ENCODE data around the gene DLG1. TPM values are rescaled to one million over a fixed set of nuclear protein-coding genes. Genes with fewer than 3 reads are reported as not detected.

Gene DLG1
- total and polyA plus RNA-seq, 9 of the 15 experiments (the other 6 are each of a cell fraction or from before 2014, with no cell fraction given): 9.4 to 63.5 (median 43.6) TPM

DNA sequence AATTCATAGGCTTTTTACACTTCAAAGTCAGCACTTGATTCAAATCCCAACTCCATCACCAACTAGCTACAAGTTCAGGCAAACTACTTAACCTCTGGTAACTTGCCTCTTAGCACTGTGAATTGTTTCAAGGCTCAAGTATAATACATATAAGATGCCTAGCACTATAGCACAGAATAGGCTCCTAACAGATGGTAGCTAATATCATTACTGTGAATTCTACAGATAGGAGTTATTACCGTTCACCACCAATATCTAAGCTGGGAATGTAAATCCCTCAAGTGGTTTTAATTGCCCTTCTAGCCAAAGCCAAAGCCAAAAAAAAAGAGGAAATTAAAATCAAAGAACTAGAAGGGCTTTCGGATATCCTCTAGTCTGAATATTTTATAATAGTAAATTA lies 15.4 kb downstream of the DLG1 start:
- FAIRE-seq: no peak
- Histone ChIP-seq H3K9me3 (replicated peaks; ENCODE audit: control insufficient read depth, insufficient read depth, low read depth, low read length) (no peaks in the 10 kb centered on the region), H3K36me3 (ENCODE audit: control insufficient read depth, insufficient read depth, low read length) (peaks cover 83% of the 10 kb centered on the region), H2AFZ (ENCODE audit: low read depth, low read length) (no peak overlapping the region), H3K9me1 (ENCODE audit: control insufficient read depth, insufficient read depth, low read length) (no peaks in the 10 kb centered on the region), H3K4me1 (replicated peaks in 1 of 2; ENCODE audit: control insufficient read depth in 2 of 2, insufficient read depth in 2 of 2, low read length in 2 of 2) (no peaks in the 10 kb centered on the region), H3K27me3 (ENCODE audit: control insufficient read depth in 2 of 2, insufficient read depth in 2 of 2, low read length in 2 of 2) (no peaks in the 10 kb centered on the region), H4K20me1 (replicated peaks; ENCODE audit: control insufficient read depth, insufficient read depth, low read length) (no peaks in the 10 kb centered on the region), H3K9ac (ENCODE audit: insufficient read depth in 1 of 2, low read depth in 2 of 2, low read length in 2 of 2) (no peak overlapping the region), H3K4me3 (no peak overlapping the region), H3K27ac (ENCODE audit: extremely low read depth, low read depth, low read length) (no peak overlapping the region), H3K79me2 (ENCODE audit: control insufficient read depth, insufficient read depth, low read length) (peaks cover 49% of the 10 kb centered on the region), H3K4me2 (ENCODE audit: insufficient read depth, low read length) (no peak overlapping the region)
- in situ Hi-C loops (cut with MboI) (no loop called here), intact Hi-C loops (cut with micrococcal nuclease) (no loop called here)
- no peak for DNase-seq (ENCODE audit: extremely low read depth in 1 of 4, low spot score in 3 of 4)
- 100% methylated on average over 2 of the region's 2 CpGs for WGBS (ENCODE audit: insufficient coverage, low coverage, missing lambda C conversion rate)
- BruUV-seq (replicated peaks): no TSS peak
- TF ChIP-seq ZNF699 (CRISPR knock-in tag; IDR thresholded peaks at IDR 0.05; ENCODE audit: insufficient replicate concordance) (no peak), ZKSCAN3 (CRISPR knock-in tag; IDR thresholded peaks at IDR 0.05) (no peak), SMARCE1 (IDR thresholded peaks at IDR 0.05) (no peak), SOX6 (IDR thresholded peaks at IDR 0.05) (no peak), ZKSCAN8 (CRISPR knock-in tag; IDR thresholded peaks at IDR 0.05) (no peak)
- TF ChIP-seq, protein P1, sequence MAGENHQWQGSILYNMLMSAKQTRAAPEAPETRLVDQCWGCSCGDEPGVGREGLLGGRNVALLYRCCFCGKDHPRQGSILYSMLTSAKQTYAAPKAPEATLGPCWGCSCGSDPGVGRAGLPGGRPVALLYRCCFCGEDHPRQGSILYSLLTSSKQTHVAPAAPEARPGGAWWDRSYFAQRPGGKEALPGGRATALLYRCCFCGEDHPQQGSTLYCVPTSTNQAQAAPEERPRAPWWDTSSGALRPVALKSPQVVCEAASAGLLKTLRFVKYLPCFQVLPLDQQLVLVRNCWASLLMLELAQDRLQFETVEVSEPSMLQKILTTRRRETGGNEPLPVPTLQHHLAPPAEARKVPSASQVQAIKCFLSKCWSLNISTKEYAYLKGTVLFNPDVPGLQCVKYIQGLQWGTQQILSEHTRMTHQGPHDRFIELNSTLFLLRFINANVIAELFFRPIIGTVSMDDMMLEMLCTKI (IDR thresholded peaks at IDR 0.05; ENCODE audit: partially characterized antibody): no peak
- TF ChIP-seq, protein P2, sequence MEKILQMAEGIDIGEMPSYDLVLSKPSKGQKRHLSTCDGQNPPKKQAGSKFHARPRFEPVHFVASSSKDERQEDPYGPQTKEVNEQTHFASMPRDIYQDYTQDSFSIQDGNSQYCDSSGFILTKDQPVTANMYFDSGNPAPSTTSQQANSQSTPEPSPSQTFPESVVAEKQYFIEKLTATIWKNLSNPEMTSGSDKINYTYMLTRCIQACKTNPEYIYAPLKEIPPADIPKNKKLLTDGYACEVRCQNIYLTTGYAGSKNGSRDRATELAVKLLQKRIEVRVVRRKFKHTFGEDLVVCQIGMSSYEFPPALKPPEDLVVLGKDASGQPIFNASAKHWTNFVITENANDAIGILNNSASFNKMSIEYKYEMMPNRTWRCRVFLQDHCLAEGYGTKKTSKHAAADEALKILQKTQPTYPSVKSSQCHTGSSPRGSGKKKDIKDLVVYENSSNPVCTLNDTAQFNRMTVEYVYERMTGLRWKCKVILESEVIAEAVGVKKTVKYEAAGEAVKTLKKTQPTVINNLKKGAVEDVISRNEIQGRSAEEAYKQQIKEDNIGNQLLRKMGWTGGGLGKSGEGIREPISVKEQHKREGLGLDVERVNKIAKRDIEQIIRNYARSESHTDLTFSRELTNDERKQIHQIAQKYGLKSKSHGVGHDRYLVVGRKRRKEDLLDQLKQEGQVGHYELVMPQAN (IDR thresholded peaks at IDR 0.05; ENCODE audit: borderline replicate concordance): no peak
- CTCF ChIA-PET (ENCODE audit: low intra/inter-chr PET ratio): interaction anchor here (1.2 kb wide), 1 partner anchor 11 kb away, joined by 3 read pairs; no protein-coding TSS in a partner anchor
- ATAC-seq: no peak
- POLR2A ChIA-PET: interaction anchor here (0.9 to 1.4 kb wide), 3 partner anchors 9 to 16 kb away, joined by 3 to 5 read pairs (median 4); no protein-coding TSS in a partner anchor
